Lung (tissue), 12 donors: ENCODE measurements around the gene ENTPD2. TPM values are rescaled to one million over a fixed set of nuclear protein-coding genes. Genes with fewer than 3 reads are reported as not detected.

Source experiments
- ATAC-seq: fragments of 200-7000 bp; cut with Tn5 transposase; one replicate; pipeline ENCODE4 v1.9.1; 2020; ENCODE audit warnings: moderate number of reproducible peaks; ENCODE audit not compliant: insufficient read depth, low FRiP score
- DNase-seq, 3 donors: peaks; one replicate each; pipeline ENCODE4 v3.0.0-alpha.2; 2013 to 2017
- H3K27ac ChIP-seq, 2 donors: one replicate each; pipeline ENCODE4 v1.5.1; 2013; ENCODE audit warnings: mild to moderate bottlenecking in 2 of 2, moderate library complexity in 2 of 2, control low read depth in 1 of 2, inconsistent platforms in 1 of 2, low read depth in 1 of 2, low read length in 1 of 2
- H3K27me3 ChIP-seq, 3 donors: one replicate each; pipeline ENCODE4 v1.5.1; 2013; ENCODE audit warnings: low read length in 2 of 3; ENCODE audit not compliant: control insufficient read depth in 3 of 3, insufficient read depth in 3 of 3
- H3K36me3 ChIP-seq, 4 donors: one replicate each; pipeline ENCODE4 v1.5.1; 2013; ENCODE audit warnings: low read length in 4 of 4, mild to moderate bottlenecking in 1 of 4, moderate library complexity in 1 of 4; ENCODE audit not compliant: control insufficient read depth in 4 of 4, insufficient read depth in 4 of 4
- H3K4me1 ChIP-seq, 5 donors: one replicate each; pipeline ENCODE4 v1.5.1; 2013; ENCODE audit warnings: low read length in 5 of 5, mild to moderate bottlenecking in 2 of 5, moderate library complexity in 1 of 5; ENCODE audit not compliant: control insufficient read depth in 5 of 5, insufficient read depth in 5 of 5
- H3K4me3 ChIP-seq: one replicate; pipeline ENCODE4 v1.5.1; 2013; ENCODE audit warnings: mild to moderate bottlenecking, control low read depth, moderate library complexity
- H3K9ac ChIP-seq, 2 donors: one replicate each; pipeline ENCODE4 v1.5.1; 2013; ENCODE audit warnings: low read length in 2 of 2, control low read depth in 1 of 2; ENCODE audit not compliant: insufficient read depth in 1 of 2
- H3K9me3 ChIP-seq, 4 donors: one replicate each; pipeline ENCODE4 v1.5.1; 2013; ENCODE audit warnings: low read length in 3 of 4, mild to moderate bottlenecking in 1 of 4, moderate library complexity in 1 of 4; ENCODE audit not compliant: control insufficient read depth in 4 of 4, insufficient read depth in 3 of 4
- CTCF ChIP-seq: IDR thresholded peaks from 2 replicates; pipeline ENCODE4 v1.5.1; 2012; ENCODE audit warnings: mild to moderate bottlenecking; ENCODE audit errors: control extremely low read depth, extremely low read depth
- WGBS, 2 donors: extraction: QIAGEN DNeasy Blood & Tissue Kit; methylation state at CpG; one replicate each; pipeline ENCODE4 v1.1.7; 2013; 5-methylcytosine and 5-hydroxymethylcytosine counted together
- polyA plus RNA-seq, 2 donors: library from polyadenylated mRNA; stranded (reverse); fragments of 200-250 nt; gene quantifications; one replicate each; pipeline ENCODE4 v1.2.1, GENCODE V29; 2013
- total RNA-seq, 2 donors: library from RNA; depleted of rRNA in 1 of 2; stranded (reverse); fragments of >200 nt in 1 of 2; gene quantifications; one replicate each; pipeline ENCODE4 v1.2.1, GENCODE V29; 2014 to 2021
- donor health status: control.
- donor health status: control.
- donor health status: Bipolar disorder and iron deficiency.
- donor health status: healthy.
- donor health status: DM: yes; HTN: yes; CAD: no.

Gene ENTPD2
- total and polyA plus RNA-seq, 4 donors = 0.39 to 3.2 (median 1.2) TPM

- Histone ChIP-seq H3K9me3 (peaks cover 0 to 1% (median 0%) of the 10 kb centered on the region in 4 donors), H3K27me3 (no peaks in the 10 kb centered on the region), H3K27ac (no peak overlapping the region), H3K4me1 (peaks cover 0 to 6% (median 0%) of the 10 kb centered on the region in 5 donors), H3K9ac (no peak overlapping the region), H3K4me3 (no peak overlapping the region), H3K36me3 (peaks cover 0 to 48% (median 5%) of the 10 kb centered on the region in 4 donors)
- TF ChIP-seq CTCF = no peak
- ATAC-seq = no peak
- WGBS, 2 donors = 95 to 96% methylated on average over 48 to 49 of the region's 49 CpGs
- DNase-seq = no peak
These were observed 43.7 kb downstream of the ENTPD2 start for GRCh38 chr9:137009938-137010732.

- Histone ChIP-seq H3K36me3 (peaks cover 0 to 40% (median 5%) of the 10 kb centered on the region in 4 donors), H3K4me3 (no peak overlapping the region), H3K4me1 (peaks cover 0 to 6% (median 0%) of the 10 kb centered on the region in 5 donors), H3K27ac (no peak overlapping the region), H3K9me3 (peaks cover 0 to 2% (median 0%) of the 10 kb centered on the region in 4 donors), H3K27me3 (no peaks in the 10 kb centered on the region), H3K9ac (no peak overlapping the region)
- no peak for DNase-seq
- WGBS, 2 donors = 94 to 96% methylated on average over 14 to 18 of the region's 18 CpGs
- no peak for ATAC-seq
- TF ChIP-seq CTCF = no peak
These were observed 44.6 kb downstream of the ENTPD2 start for GRCh38 chr9:137009217-137009616.

- 89 to 94% methylated on average over 20 to 22 of the region's 22 CpGs for WGBS, 2 donors
- no peak overlapping the region for H3K27ac ChIP-seq
- peaks cover 0 to 6% (median 0%) of the 10 kb centered on the region in 5 donors for H3K4me1 ChIP-seq
- H3K9ac ChIP-seq = no peak overlapping the region
- TF ChIP-seq CTCF = no peak
- H3K4me3 ChIP-seq = no peak overlapping the region
- no peak for DNase-seq
- H3K27me3 ChIP-seq = no peaks in the 10 kb centered on the region
- no peak for ATAC-seq
- H3K9me3 ChIP-seq = peaks cover 0 to 2% (median 0%) of the 10 kb centered on the region in 4 donors
- H3K36me3 ChIP-seq = peaks cover 0 to 32% (median 5%) of the 10 kb centered on the region in 4 donors
These were observed 45.5 kb downstream of the ENTPD2 start for GRCh38 chr9:137008312-137008711.
